ENCODE measurements around the gene CYB561.

Gene CYB561

GRCh38 chr17:63405741-63406261 lies 40.3 kb downstream of the CYB561 start:
- no peak for DNase-seq

- DNase-seq = no peak
Observed at GRCh38 chr17:63405020-63405419, 41.1 kb downstream of the CYB561 start.

DNA sequence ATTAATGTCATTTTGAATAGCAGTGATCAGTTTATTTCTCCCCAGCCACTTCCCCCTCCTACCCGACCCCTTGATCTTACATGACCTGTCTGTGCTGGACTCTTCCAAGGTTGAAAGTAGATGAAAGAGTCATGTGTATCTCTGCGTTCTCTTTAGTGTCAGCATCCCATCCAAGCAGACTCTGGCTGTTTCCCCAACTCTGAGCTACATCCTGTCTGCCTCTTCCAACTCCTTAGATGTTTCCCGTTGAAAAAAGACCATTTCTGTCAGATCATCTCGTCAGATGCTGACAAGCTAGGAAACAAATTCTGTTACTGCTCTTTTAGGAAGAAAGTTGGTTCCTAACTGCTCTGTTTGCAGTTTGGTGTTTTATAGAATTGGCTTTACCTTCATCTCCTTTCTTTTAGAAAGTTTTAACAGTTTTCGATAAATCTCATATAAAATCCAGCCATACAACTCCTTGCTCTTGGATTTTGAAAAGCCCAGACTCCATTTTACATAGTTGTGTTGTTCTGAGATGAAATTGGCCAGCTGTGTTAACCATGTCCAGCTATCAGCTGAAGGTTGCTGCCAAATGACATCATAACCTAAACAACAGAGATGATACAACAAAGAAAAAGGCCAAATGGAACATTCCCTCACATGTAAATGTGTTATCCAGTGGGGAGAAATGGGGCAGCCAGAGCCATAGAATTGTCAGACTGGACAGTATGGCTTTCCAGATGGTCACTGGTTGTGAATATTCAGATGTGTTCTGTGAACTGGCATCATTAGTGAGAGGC lies 43.5 kb downstream of the CYB561 start:
- no peak for DNase-seq

- no peak for DNase-seq
Observed at GRCh38 chr17:63399856-63400255, 46.2 kb downstream of the CYB561 start.

GRCh38 chr17:63399316-63399715 lies 46.8 kb downstream of the CYB561 start:
- no peak for DNase-seq

DNA sequence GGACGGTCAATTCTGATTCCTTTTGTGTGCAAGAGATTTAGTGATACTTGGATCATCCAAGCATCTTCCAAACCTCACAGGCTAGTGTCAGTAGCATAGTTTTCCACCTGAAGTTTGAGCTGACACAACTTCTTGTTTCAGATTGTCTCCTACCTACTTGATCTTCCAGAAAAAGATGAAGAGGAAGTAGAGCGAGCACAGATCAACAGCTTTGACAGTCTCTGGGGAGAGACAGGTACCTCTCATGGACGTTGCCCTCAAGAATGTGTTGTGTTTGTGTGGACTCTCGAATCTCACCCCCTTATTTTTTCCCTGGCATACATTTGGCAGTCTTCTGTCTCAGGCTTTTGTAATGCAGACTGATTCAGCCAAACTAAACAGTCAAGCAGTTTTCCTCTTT lies 47.4 kb downstream of the CYB561 start:
- DNase-seq = no peak

GRCh38 chr17:63395075-63395805 lies 50.9 kb downstream of the CYB561 start:
- DNase-seq = no peak

GRCh38 chr17:63390090-63390489 lies 56.0 kb downstream of the CYB561 start:
- no peak for DNase-seq

DNA sequence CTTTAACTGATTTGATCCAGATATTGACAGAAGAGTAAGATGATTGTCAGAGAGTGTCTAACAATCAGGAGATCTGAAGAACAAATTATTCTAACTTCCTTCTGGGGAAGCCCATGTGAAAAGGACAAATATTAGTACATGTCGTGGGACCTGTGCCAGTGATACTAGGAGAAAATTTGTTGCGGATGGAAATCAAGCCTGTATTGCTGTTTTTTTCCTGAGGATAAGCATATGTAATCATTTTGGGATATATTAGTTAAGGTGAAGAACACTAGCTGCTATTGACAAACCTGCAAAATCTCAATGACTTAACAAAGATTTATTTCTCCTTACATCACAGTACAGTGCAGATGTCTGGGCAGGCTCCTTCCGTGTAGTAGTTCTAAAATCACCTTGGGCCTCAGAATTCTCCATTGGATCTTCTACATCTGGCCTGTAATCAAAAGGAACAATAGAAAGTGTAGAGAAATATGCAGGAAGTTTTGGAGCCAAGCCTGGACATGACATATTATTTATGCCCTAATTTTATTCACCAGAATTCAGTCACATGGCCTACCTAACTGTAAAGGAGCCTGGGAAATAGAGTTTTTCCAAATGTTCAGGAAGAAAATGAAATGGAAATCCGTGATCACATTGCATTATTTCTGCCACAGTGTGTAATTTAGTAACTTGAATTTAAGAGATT lies 58.3 kb downstream of the CYB561 start:
- no peak for DNase-seq

DNA sequence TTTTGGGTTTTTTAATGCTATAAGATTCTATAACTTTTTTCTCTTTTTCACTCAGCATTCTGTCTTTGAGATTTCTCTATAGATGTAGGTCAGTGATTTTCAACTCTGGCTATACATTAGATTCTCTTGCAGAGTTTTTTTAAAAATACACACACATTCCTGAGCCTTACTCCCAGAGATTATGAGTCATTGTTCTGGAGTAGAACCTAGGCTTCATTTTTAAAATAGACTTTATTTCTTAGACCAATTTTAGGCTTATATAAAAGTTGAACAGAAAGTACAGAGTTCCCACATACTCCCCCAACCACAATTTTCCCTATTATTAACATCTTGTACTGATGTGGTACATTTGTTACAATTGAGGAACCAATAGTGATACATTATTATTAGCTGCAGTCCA lies 63.3 kb downstream of the CYB561 start:
- no peak for DNase-seq

Data from activated gamma-delta T cell treated with Interleukin-2 at 50 U/mL for 16 hours (primary cell).